ENCODE results near the gene LENEP. TPM values are rescaled to one million over a fixed set of nuclear protein-coding genes. Genes with fewer than 3 reads are reported as not detected.
A peak's percentile ranks its signal among the peaks of the same experiment; 100 is the strongest.

LENEP gene
- total RNA-seq, 1 experiment from 2014 or later: 0.42 TPM

DNA sequence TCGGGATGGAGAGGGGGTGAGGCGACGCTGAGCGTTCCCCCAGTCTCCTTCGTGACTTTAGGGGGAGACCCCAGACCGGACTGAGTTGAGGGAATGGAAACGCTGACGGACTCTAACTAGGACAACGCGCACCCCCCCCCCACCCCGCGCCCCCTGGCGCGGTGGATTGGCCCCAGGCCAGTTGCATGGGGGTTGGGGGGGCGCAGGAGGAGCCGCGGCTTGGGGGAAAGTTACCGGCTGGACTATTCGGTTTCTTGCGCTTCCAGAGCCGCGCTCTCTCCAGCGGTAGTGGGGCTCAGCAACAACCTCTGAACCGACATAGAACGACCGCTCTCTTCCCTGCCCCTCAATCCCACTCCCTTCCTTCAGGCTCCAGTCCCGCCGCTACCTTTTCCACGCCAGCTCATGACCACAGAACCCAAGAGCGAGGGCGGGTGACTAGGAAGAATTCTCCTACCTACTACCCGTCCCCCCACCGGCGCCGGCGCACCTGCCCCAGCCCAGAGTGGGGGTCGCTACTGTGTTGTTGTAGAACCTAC is 9.9 kb downstream of the LENEP start:
- Histone ChIP-seq H4K20me1 (ENCODE audit: insufficient read depth) (no peaks in the 10 kb centered on the region), H3K79me2 (ENCODE audit: insufficient read depth, low read length) (peaks cover 57% of the 10 kb centered on the region), H3K9ac (ENCODE audit: low read length) (peak overlapping the region; percentile 93), H3K27me3 (ENCODE audit: insufficient read depth, low read length) (no peaks in the 10 kb centered on the region), H3K27ac (ENCODE audit: low read depth, low read length) (peak overlapping the region; percentile 97), H2AFZ (ENCODE audit: low read depth, low read length, poor library complexity, severe bottlenecking) (no peak overlapping the region), H3K4me2 (ENCODE audit: low read length) (peak overlapping the region; percentile 80), H3K9me2 (ENCODE audit: insufficient read depth) (no peaks in the 10 kb centered on the region), H3K9me3 (ENCODE audit: control insufficient read depth in 1 of 2, insufficient read depth in 1 of 2, low read depth in 1 of 2, low read length in 2 of 2) (no peaks in the 10 kb centered on the region), H3K4me1 (ENCODE audit: control insufficient read depth in 1 of 2, insufficient read depth in 2 of 2, low read length in 2 of 2) (peaks cover 15 to 73% of the 10 kb centered on the region in 2 experiments), H3K36me3 (ENCODE audit: control insufficient read depth in 1 of 2, insufficient read depth in 2 of 2, low read length in 2 of 2) (no peaks in the 10 kb centered on the region; a peak in 1 of 4 replicates), H3K4me3 (replicated peaks in 1 of 2; ENCODE audit: low read depth in 1 of 2, low read length in 2 of 2) (peak overlapping the region; percentile 97 to 98)
- intact Hi-C loops (cut with micrococcal nuclease): loop anchor here (2.0 to 5.0 kb wide), 2 partner anchors 14 to 49 kb away; partner anchors contain the start of gene ADAM15
- ChIA-PET RAD21 (ENCODE audit: low non-redundant PET in 1 of 2, low total read pairs in 2 of 2, uncharacterized antibody in 2 of 2, unreplicated experiment in 2 of 2) (interaction anchor here in 1 of 2 experiments (0.7 kb wide), 1 partner anchor 82 kb away, joined by 3 read pairs; no protein-coding TSS in a partner anchor), CTCF (interaction anchor here (2.3 kb wide), 1 partner anchor 48 kb away, joined by 7 read pairs; the partner anchor contains the start of gene ADAM15), POLR2A (interaction anchor here (1.3 to 1.5 kb wide), 2 partner anchors 14 to 31 kb away, joined by 3 to 6 read pairs; no protein-coding TSS in a partner anchor)
- no peak for TF ChIP-seq ZFX (IDR thresholded peaks at IDR 0.05)
- TF ChIP-seq, protein P1, sequence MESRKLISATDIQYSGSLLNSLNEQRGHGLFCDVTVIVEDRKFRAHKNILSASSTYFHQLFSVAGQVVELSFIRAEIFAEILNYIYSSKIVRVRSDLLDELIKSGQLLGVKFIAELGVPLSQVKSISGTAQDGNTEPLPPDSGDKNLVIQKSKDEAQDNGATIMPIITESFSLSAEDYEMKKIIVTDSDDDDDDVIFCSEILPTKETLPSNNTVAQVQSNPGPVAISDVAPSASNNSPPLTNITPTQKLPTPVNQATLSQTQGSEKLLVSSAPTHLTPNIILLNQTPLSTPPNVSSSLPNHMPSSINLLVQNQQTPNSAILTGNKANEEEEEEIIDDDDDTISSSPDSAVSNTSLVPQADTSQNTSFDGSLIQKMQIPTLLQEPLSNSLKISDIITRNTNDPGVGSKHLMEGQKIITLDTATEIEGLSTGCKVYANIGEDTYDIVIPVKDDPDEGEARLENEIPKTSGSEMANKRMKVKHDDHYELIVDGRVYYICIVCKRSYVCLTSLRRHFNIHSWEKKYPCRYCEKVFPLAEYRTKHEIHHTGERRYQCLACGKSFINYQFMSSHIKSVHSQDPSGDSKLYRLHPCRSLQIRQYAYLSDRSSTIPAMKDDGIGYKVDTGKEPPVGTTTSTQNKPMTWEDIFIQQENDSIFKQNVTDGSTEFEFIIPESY (IDR thresholded peaks at IDR 0.05; ENCODE audit: extremely low read depth, insufficient replicate concordance, low read length): no peak
- TF ChIP-seq SP1 (IDR thresholded peaks at IDR 0.05; ENCODE audit: low read depth): no peak
- no peak for TF ChIP-seq JUND (IDR thresholded peaks at IDR 0.05)
- TF ChIP-seq YY1 (IDR thresholded peaks at IDR 0.05; ENCODE audit: extremely low read depth, insufficient replicate concordance, low read depth, low read length): no peak
- no peak for TF ChIP-seq ZNF274 (IDR thresholded peaks at IDR 0.05; ENCODE audit: low read depth, low read length)
- no peak for TF ChIP-seq SIN3A (IDR thresholded peaks at IDR 0.05; ENCODE audit: low read depth)
- BruUV-seq (replicated peaks): no TSS peak
- ATAC-seq: no peak
- DNase-seq (ENCODE audit: low read depth, low spot score): no peak

All from HCT116 (cell line).